ENCODE data around the gene RGPD8. TPM values are rescaled to one million over a fixed set of nuclear protein-coding genes. Genes with fewer than 3 reads are reported as not detected.

The RGPD8 gene
- total RNA-seq, 1 experiment from 2014 or later: 8.3 TPM

DNA sequence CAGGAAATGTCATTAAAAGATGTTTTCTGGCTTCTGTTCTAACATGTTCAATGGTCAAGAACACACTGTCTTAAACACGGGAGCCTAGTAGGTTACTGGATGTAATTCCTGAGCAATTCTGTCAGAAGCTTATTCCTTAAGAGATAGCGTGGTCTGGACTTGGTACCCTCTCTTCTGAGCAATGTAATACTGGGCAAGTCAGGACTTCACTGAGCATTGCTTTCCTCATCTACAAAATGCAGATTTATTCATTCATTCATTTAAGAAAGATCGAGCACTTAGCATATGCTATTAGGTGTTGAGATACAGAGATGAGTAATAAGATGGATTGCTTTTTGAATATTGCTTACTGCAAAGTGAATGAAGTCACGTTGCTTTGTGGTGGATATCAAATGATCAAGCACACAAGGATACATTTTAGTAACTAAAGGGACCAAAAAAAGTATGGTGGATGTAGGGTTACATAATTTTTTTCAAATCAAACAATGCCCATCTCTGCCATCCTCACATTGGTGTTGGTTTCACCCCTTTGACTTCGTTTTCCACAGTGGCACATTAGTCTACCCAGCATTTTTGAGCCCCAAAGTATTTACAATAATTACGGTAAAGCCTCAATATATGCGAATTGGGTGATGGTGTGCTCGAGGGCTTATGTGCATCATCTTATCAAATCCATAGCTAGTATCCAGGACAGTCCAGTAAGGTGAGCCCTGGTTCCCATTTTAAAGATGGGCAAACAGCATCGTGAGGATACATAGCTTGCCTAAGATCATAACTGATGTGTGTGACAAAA lies 92.8 kb downstream of the RGPD8 start:
- H3K4me1 Mint-ChIP-seq: peaks cover 12% of the 10 kb centered on the region; the same call in 1 of the 2 replicates
- peaks cover 2% of the 10 kb centered on the region for H3K9me3 Mint-ChIP-seq
- no peak overlapping the region for H3K4me3 Mint-ChIP-seq
- ATAC-seq: no peak
- TF ChIP-seq, protein P1, sequence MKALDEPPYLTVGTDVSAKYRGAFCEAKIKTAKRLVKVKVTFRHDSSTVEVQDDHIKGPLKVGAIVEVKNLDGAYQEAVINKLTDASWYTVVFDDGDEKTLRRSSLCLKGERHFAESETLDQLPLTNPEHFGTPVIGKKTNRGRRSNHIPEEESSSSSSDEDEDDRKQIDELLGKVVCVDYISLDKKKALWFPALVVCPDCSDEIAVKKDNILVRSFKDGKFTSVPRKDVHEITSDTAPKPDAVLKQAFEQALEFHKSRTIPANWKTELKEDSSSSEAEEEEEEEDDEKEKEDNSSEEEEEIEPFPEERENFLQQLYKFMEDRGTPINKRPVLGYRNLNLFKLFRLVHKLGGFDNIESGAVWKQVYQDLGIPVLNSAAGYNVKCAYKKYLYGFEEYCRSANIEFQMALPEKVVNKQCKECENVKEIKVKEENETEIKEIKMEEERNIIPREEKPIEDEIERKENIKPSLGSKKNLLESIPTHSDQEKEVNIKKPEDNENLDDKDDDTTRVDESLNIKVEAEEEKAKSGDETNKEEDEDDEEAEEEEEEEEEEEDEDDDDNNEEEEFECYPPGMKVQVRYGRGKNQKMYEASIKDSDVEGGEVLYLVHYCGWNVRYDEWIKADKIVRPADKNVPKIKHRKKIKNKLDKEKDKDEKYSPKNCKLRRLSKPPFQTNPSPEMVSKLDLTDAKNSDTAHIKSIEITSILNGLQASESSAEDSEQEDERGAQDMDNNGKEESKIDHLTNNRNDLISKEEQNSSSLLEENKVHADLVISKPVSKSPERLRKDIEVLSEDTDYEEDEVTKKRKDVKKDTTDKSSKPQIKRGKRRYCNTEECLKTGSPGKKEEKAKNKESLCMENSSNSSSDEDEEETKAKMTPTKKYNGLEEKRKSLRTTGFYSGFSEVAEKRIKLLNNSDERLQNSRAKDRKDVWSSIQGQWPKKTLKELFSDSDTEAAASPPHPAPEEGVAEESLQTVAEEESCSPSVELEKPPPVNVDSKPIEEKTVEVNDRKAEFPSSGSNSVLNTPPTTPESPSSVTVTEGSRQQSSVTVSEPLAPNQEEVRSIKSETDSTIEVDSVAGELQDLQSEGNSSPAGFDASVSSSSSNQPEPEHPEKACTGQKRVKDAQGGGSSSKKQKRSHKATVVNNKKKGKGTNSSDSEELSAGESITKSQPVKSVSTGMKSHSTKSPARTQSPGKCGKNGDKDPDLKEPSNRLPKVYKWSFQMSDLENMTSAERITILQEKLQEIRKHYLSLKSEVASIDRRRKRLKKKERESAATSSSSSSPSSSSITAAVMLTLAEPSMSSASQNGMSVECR (CRISPR knock-in tag; IDR thresholded peaks at IDR 0.05; ENCODE audit: borderline replicate concordance): no peak
- no peak for TF ChIP-seq OVOL2 (CRISPR knock-in tag; IDR thresholded peaks at IDR 0.05; ENCODE audit: borderline replicate concordance)
- TF ChIP-seq, protein P2, sequence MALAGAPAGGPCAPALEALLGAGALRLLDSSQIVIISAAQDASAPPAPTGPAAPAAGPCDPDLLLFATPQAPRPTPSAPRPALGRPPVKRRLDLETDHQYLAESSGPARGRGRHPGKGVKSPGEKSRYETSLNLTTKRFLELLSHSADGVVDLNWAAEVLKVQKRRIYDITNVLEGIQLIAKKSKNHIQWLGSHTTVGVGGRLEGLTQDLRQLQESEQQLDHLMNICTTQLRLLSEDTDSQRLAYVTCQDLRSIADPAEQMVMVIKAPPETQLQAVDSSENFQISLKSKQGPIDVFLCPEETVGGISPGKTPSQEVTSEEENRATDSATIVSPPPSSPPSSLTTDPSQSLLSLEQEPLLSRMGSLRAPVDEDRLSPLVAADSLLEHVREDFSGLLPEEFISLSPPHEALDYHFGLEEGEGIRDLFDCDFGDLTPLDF (CRISPR knock-in tag; IDR thresholded peaks at IDR 0.05): no peak
- TF ChIP-seq NR1H2 (CRISPR knock-in tag; IDR thresholded peaks at IDR 0.05): no peak
- TF ChIP-seq TCF7 (CRISPR knock-in tag; IDR thresholded peaks at IDR 0.05; ENCODE audit: low read depth): no peak
- no peak for TF ChIP-seq ZNF219 (CRISPR knock-in tag; IDR thresholded peaks at IDR 0.05; ENCODE audit: borderline replicate concordance)
- no peak for TF ChIP-seq ZBTB21 (CRISPR knock-in tag; IDR thresholded peaks at IDR 0.05; ENCODE audit: borderline replicate concordance)
- TF ChIP-seq, protein P3, sequence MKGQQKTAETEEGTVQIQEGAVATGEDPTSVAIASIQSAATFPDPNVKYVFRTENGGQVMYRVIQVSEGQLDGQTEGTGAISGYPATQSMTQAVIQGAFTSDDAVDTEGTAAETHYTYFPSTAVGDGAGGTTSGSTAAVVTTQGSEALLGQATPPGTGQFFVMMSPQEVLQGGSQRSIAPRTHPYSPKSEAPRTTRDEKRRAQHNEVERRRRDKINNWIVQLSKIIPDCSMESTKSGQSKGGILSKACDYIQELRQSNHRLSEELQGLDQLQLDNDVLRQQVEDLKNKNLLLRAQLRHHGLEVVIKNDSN (CRISPR knock-in tag; IDR thresholded peaks at IDR 0.05): no peak
- H3K27ac Mint-ChIP-seq: no peak overlapping the region
- H3K36me3 Mint-ChIP-seq: peaks cover 2% of the 10 kb centered on the region
- POLR2A ChIA-PET: no interaction called here
- no peak for DNase-seq (ENCODE audit: low spot score)
- H3K27me3 Mint-ChIP-seq (ENCODE audit: low read depth): no peaks in the 10 kb centered on the region
- CTCF ChIA-PET: no interaction called here

DNA sequence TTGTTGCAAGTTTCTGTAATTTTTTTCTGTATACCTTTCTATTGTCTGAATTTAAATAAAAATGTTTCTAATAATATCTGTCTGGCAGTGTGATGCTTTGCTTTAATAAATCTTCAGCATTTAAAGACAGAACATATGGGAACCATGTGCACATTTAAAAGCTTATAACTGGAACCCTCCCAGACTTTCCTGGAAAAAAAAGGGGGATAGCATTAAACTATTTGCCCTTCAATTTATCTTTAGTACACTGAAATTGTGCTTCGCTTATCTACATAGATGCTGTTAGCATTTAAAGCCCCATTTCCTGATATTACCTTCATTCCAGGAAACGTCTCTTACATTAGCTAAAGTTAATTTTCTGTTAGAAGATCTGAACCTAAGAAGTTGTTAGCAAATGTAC lies 93.5 kb downstream of the RGPD8 start:
- Mint-ChIP-seq H3K4me3 (no peak overlapping the region), H3K27me3 (ENCODE audit: low read depth) (no peaks in the 10 kb centered on the region), H3K27ac (no peak overlapping the region), H3K36me3 (no peaks in the 10 kb centered on the region), H3K9me3 (no peaks in the 10 kb centered on the region), H3K4me1 (peaks cover 12% of the 10 kb centered on the region; the same call in 1 of the 2 replicates)
- ChIA-PET POLR2A (no interaction called here), CTCF (no interaction called here)
- ATAC-seq (no peak), DNase-seq (ENCODE audit: low spot score) (no peak)
- TF ChIP-seq, protein P4, sequence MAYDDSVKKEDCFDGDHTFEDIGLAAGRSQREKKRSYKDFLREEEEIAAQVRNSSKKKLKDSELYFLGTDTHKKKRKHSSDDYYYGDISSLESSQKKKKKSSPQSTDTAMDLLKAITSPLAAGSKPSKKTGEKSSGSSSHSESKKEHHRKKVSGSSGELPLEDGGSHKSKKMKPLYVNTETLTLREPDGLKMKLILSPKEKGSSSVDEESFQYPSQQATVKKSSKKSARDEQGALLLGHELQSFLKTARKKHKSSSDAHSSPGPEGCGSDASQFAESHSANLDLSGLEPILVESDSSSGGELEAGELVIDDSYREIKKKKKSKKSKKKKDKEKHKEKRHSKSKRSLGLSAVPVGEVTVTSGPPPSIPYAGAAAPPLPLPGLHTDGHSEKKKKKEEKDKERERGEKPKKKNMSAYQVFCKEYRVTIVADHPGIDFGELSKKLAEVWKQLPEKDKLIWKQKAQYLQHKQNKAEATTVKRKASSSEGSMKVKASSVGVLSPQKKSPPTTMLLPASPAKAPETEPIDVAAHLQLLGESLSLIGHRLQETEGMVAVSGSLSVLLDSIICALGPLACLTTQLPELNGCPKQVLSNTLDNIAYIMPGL (CRISPR knock-in tag; IDR thresholded peaks at IDR 0.05): no peak
- TF ChIP-seq SP1 (CRISPR knock-in tag; conservative IDR thresholded peaks at IDR 0.05) (no peak), ZNF671 (CRISPR knock-in tag; IDR thresholded peaks at IDR 0.05) (no peak), ZNF317 (CRISPR knock-in tag; IDR thresholded peaks at IDR 0.05; ENCODE audit: borderline replicate concordance, low read depth) (no peak), MYBL2 (CRISPR knock-in tag; IDR thresholded peaks at IDR 0.05) (no peak), ZNF396 (CRISPR knock-in tag; IDR thresholded peaks at IDR 0.05; ENCODE audit: borderline replicate concordance) (no peak), TP53 (CRISPR knock-in tag; IDR thresholded peaks at IDR 0.05) (no peak), NFE2L1 (CRISPR knock-in tag; IDR thresholded peaks at IDR 0.05) (no peak), RELA (CRISPR knock-in tag; IDR thresholded peaks at IDR 0.05; ENCODE audit: borderline replicate concordance) (no peak), CBFB (CRISPR knock-in tag; IDR thresholded peaks at IDR 0.05; ENCODE audit: low read depth) (no peak), EMX1 (CRISPR knock-in tag; IDR thresholded peaks at IDR 0.05) (no peak), ESRRA (CRISPR knock-in tag; IDR thresholded peaks at IDR 0.05; ENCODE audit: borderline replicate concordance) (no peak), ZBTB21 (CRISPR knock-in tag; IDR thresholded peaks at IDR 0.05; ENCODE audit: borderline replicate concordance) (no peak), KAT7 (CRISPR knock-in tag; IDR thresholded peaks at IDR 0.05; ENCODE audit: borderline replicate concordance) (no peak)
- TF ChIP-seq, protein P5, sequence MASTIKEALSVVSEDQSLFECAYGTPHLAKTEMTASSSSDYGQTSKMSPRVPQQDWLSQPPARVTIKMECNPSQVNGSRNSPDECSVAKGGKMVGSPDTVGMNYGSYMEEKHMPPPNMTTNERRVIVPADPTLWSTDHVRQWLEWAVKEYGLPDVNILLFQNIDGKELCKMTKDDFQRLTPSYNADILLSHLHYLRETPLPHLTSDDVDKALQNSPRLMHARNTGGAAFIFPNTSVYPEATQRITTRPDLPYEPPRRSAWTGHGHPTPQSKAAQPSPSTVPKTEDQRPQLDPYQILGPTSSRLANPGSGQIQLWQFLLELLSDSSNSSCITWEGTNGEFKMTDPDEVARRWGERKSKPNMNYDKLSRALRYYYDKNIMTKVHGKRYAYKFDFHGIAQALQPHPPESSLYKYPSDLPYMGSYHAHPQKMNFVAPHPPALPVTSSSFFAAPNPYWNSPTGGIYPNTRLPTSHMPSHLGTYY (CRISPR knock-in tag; IDR thresholded peaks at IDR 0.05): no peak
- TF ChIP-seq, protein P6, sequence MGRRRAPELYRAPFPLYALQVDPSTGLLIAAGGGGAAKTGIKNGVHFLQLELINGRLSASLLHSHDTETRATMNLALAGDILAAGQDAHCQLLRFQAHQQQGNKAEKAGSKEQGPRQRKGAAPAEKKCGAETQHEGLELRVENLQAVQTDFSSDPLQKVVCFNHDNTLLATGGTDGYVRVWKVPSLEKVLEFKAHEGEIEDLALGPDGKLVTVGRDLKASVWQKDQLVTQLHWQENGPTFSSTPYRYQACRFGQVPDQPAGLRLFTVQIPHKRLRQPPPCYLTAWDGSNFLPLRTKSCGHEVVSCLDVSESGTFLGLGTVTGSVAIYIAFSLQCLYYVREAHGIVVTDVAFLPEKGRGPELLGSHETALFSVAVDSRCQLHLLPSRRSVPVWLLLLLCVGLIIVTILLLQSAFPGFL (CRISPR knock-in tag; IDR thresholded peaks at IDR 0.05; ENCODE audit: borderline replicate concordance): no peak
- TF ChIP-seq, protein P7, sequence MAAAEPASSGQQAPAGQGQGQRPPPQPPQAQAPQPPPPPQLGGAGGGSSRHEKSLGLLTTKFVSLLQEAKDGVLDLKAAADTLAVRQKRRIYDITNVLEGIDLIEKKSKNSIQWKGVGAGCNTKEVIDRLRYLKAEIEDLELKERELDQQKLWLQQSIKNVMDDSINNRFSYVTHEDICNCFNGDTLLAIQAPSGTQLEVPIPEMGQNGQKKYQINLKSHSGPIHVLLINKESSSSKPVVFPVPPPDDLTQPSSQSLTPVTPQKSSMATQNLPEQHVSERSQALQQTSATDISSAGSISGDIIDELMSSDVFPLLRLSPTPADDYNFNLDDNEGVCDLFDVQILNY (CRISPR knock-in tag; IDR thresholded peaks at IDR 0.05): no peak

Data from WTC11 (cell line).